Activated CD4-positive, alpha-beta T cell treated with anti-CD3 and anti-CD28 coated beads, Interleukin-2, amount 10 ng/mL, durations not matched to agents 7 days and 5 days (primary cell): ENCODE data around the gene CCT2. TPM values are rescaled to one million over a fixed set of nuclear protein-coding genes. Genes with fewer than 3 reads are reported as not detected.

ENCODE experiments used
- microRNA-seq: library from miRNA; unstranded; fragments of <30 nt; microRNA quantifications from one replicate; pipeline ENCODE4 v1.2.0, GENCODE V29; 2021; ENCODE audit warnings: borderline microRNAs expressed, borderline replicate concordance
- total RNA-seq, 2 experiments: library from RNA; stranded (reverse); gene quantifications; one replicate each; pipeline ENCODE4 v1.2.3, GENCODE V29; 2021

Gene CCT2
- total RNA-seq, 2 experiments from 2014 or later = 152 to 158 TPM

Small RNA genes within 50 kb of the gene (microRNA-seq; reads per million reads assigned to microRNA genes)
- not detected for gene MIR3913-1
- gene MIR3913-2 = not detected

Other genes with a start within 250 kb of the CCT2 start
- gene LYZ, start 237.1 kb upstream of the CCT2 start, total RNA-seq = not detected
- gene YEATS4, start 225.7 kb upstream of the CCT2 start, total RNA-seq = 10 to 100 TPM; 45.3 to 48.1 TPM
- 10 to 100 TPM; 14.6 to 18.4 TPM for gene FRS2, start 115.1 kb upstream of the CCT2 start, total RNA-seq
- gene LRRC10, start 25.4 kb downstream of the CCT2 start, total RNA-seq = not detected
- not detected for gene BEST3, start 113.8 kb downstream of the CCT2 start, total RNA-seq
- 10 to 100 TPM; 19.3 to 24.0 TPM for gene RAB3IP, start 153.4 kb downstream of the CCT2 start, total RNA-seq
- not detected for gene MYRFL, start 239.8 kb downstream of the CCT2 start, total RNA-seq